ENCODE measurements around the gene CYTH3. TPM values are rescaled to one million over a fixed set of nuclear protein-coding genes. Genes with fewer than 3 reads are reported as not detected.
A peak's percentile ranks its signal among the peaks of the same experiment; 100 is the strongest.

CYTH3 gene
- total and polyA plus RNA-seq, 9 of the 15 experiments (the other 6 are each of a cell fraction or from before 2014, with no cell fraction given), result 0.25 to 15.2 (median 11.4) TPM

- Histone ChIP-seq H2AFZ (ENCODE audit: low read depth, low read length) (no peak overlapping the region), H3K27me3 (ENCODE audit: control insufficient read depth in 2 of 2, insufficient read depth in 2 of 2, low read length in 2 of 2) (no peaks in the 10 kb centered on the region), H3K9me3 (replicated peaks; ENCODE audit: control insufficient read depth, insufficient read depth, low read depth, low read length) (no peaks in the 10 kb centered on the region), H3K4me2 (ENCODE audit: insufficient read depth, low read length) (no peak overlapping the region), H4K20me1 (replicated peaks; ENCODE audit: control insufficient read depth, insufficient read depth, low read length) (no peaks in the 10 kb centered on the region), H3K4me1 (replicated peaks in 1 of 2; ENCODE audit: control insufficient read depth in 2 of 2, insufficient read depth in 2 of 2, low read length in 2 of 2) (peaks cover 11 to 23% of the 10 kb centered on the region in 2 experiments; a peak in 4 of 5 replicates), H3K27ac (ENCODE audit: extremely low read depth, low read depth, low read length) (no peak overlapping the region), H3K9ac (ENCODE audit: insufficient read depth in 1 of 2, low read depth in 2 of 2, low read length in 2 of 2) (no peak overlapping the region), H3K36me3 (ENCODE audit: control insufficient read depth, insufficient read depth, low read length) (no peaks in the 10 kb centered on the region), H3K79me2 (ENCODE audit: control insufficient read depth, insufficient read depth, low read length) (no peaks in the 10 kb centered on the region), H3K9me1 (ENCODE audit: control insufficient read depth, insufficient read depth, low read length) (no peaks in the 10 kb centered on the region), H3K4me3 (no peak overlapping the region)
- BruUV-seq (replicated peaks), result no TSS peak
- intact Hi-C loops (cut with micrococcal nuclease), result no loop called here
- ATAC-seq (no peak), DNase-seq (ENCODE audit: extremely low read depth in 1 of 4, low spot score in 3 of 4) (no peak), FAIRE-seq (no peak)
- ChIA-PET POLR2A (interaction anchor here (0.9 to 1.0 kb wide), 2 partner anchors 14 to 22 kb away, joined by 3 to 5 read pairs; no protein-coding TSS in a partner anchor), CTCF (ENCODE audit: low intra/inter-chr PET ratio) (no interaction called here)
- 45% methylated on average over 4 of the region's 4 CpGs for WGBS (ENCODE audit: insufficient coverage, low coverage, missing lambda C conversion rate)
- in situ Hi-C loops (cut with MboI), result no loop called here
- TF ChIP-seq NFE2 (IDR thresholded peaks at IDR 0.05; ENCODE audit: low read depth), result peak; percentile 22; the same call in 1 of the 2 replicates
- TF ChIP-seq MAFG (tag; conservative IDR thresholded peaks at IDR 0.05), result peak; percentile 55
- no peak for TF ChIP-seq FOXJ3 (CRISPR knock-in tag; IDR thresholded peaks at IDR 0.05)
These were observed 5.1 kb upstream of the CYTH3 start for GRCh38 chr7:6277476-6277875.

DNA sequence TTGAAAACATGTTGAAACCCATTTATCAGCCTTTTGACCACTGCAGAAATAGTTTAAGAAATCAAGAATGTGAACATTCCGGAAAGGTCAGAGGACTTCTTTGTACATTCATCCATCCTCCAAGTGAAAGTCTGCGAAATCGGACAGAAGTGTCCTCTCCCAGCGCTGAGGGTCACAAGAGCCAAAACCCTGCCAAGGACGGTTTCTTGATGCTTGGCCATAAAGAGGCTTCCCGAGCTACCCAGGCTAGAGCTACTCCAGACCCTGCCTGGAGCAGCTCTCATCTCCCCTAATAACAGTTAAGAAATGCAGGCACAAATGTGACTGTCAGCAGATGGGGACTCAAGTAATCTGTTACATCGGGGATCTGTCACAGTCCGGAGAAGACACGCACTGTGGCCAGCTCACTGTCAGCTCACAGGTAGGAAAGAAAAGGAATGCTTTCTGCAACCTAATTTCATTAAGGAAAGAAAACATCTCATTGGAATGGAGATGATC lies 4.5 kb upstream of the CYTH3 start:
- POLR2A ChIA-PET, result interaction anchor here (1.0 kb wide), 1 partner anchor 22 kb away, joined by 5 read pairs; no protein-coding TSS in a partner anchor
- FAIRE-seq, result no peak
- CTCF ChIA-PET (ENCODE audit: low intra/inter-chr PET ratio), result no interaction called here
- TF ChIP-seq ATF3 (IDR thresholded peaks at IDR 0.05) (no peak), ATF3 (CRISPR knock-in tag; conservative IDR thresholded peaks at IDR 0.05) (no peak), FOXK1 (CRISPR knock-in tag; IDR thresholded peaks at IDR 0.05; ENCODE audit: borderline replicate concordance) (no peak), SMARCA5 (IDR thresholded peaks at IDR 0.05) (no peak), ATF6 (CRISPR knock-in tag; IDR thresholded peaks at IDR 0.05) (no peak), RAD21 (CRISPR knock-in tag; conservative IDR thresholded peaks at IDR 0.05 in 1 of 2, IDR thresholded peaks at IDR 0.05 in 1 of 2) (no peak)
- TF ChIP-seq, protein P1, sequence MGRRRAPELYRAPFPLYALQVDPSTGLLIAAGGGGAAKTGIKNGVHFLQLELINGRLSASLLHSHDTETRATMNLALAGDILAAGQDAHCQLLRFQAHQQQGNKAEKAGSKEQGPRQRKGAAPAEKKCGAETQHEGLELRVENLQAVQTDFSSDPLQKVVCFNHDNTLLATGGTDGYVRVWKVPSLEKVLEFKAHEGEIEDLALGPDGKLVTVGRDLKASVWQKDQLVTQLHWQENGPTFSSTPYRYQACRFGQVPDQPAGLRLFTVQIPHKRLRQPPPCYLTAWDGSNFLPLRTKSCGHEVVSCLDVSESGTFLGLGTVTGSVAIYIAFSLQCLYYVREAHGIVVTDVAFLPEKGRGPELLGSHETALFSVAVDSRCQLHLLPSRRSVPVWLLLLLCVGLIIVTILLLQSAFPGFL (CRISPR knock-in tag; IDR thresholded peaks at IDR 0.05), result no peak

More for the DNA sequence above, 4.5 kb upstream of the CYTH3 start:
- Histone ChIP-seq H2AFZ (ENCODE audit: low read depth, low read length) (peak overlapping the region; percentile 26; the same call in 1 of the 2 replicates), H3K79me2 (ENCODE audit: control insufficient read depth, insufficient read depth, low read length) (peaks cover 2% of the 10 kb centered on the region), H4K20me1 (replicated peaks; ENCODE audit: control insufficient read depth, insufficient read depth, low read length) (no peaks in the 10 kb centered on the region), H3K27me3 (ENCODE audit: control insufficient read depth in 2 of 2, insufficient read depth in 2 of 2, low read length in 2 of 2) (no peaks in the 10 kb centered on the region), H3K4me1 (replicated peaks in 1 of 2; ENCODE audit: control insufficient read depth in 2 of 2, insufficient read depth in 2 of 2, low read length in 2 of 2) (peaks cover 11 to 26% of the 10 kb centered on the region in 2 experiments; a peak in 4 of 5 replicates), H3K27ac (ENCODE audit: extremely low read depth, low read depth, low read length) (no peak overlapping the region), H3K9me3 (replicated peaks; ENCODE audit: control insufficient read depth, insufficient read depth, low read depth, low read length) (no peaks in the 10 kb centered on the region), H3K9me1 (ENCODE audit: control insufficient read depth, insufficient read depth, low read length) (no peaks in the 10 kb centered on the region), H3K36me3 (ENCODE audit: control insufficient read depth, insufficient read depth, low read length) (no peaks in the 10 kb centered on the region), H3K4me2 (ENCODE audit: insufficient read depth, low read length) (no peak overlapping the region; the same call in 1 of the 2 replicates), H3K9ac (ENCODE audit: insufficient read depth in 1 of 2, low read depth in 2 of 2, low read length in 2 of 2) (peak overlapping the region in 1 of 2 experiments; percentile 14; a peak in 1 of 4 replicates), H3K4me3 (no peak overlapping the region)
- DNase-seq (ENCODE audit: extremely low read depth in 1 of 4, low spot score in 3 of 4), result no peak
- no peak for ATAC-seq
- intact Hi-C loops (cut with micrococcal nuclease), result no loop called here
- 51% methylated on average over 9 of the region's 9 CpGs for WGBS (ENCODE audit: insufficient coverage, low coverage, missing lambda C conversion rate)
- in situ Hi-C loops (cut with MboI), result no loop called here
- BruUV-seq (replicated peaks), result no TSS peak

Measured in K562 (cell line).